HepG2 (cell line): ENCODE data around the gene CHRM5. TPM values are rescaled to one million over a fixed set of nuclear protein-coding genes. Genes with fewer than 3 reads are reported as not detected.

ENCODE experiments used
- ATAC-seq: fragments of 200-7000 bp; cut with Tn5 transposase; 3 replicates; pipeline ENCODE4 v1.9.1; 2020; ENCODE audit warnings: mild to moderate bottlenecking, moderate library complexity
- BruUV-seq: library from RNA; stranded (reverse); fragments of 400-500 nt; replicated peaks from 2 replicates; lab custom pipeline; 2021; lab: Mats Ljungman, UMichigan
- CTCF ChIA-PET: fragments of 300-600 bp; formaldehyde crosslinking; extraction: SDS; loops from one replicate; lab custom pipeline; 2021; ENCODE audit warnings: low total read pairs, inconsistent platforms, low intra/inter-chr PET ratio; lab: Yijun Ruan, JAX
- POLR2A ChIA-PET: fragments of 350-600 bp; sonication (Branson Sonifier 250); formaldehyde crosslinking; loops from one replicate; lab custom pipeline; 2020; ENCODE audit warnings: antibody characterized with exemption, inconsistent platforms; lab: Yijun Ruan, JAX
- DNase-seq: peaks from one replicate; pipeline ENCODE4 v3.0.0-alpha.2; 2015; ENCODE audit warnings: low spot score
- FAIRE-seq: peaks from 3 replicates; lab custom pipeline; 2011; peaks lifted over from hg19 to GRCh38; lab: Jason Lieb, UNC
- H2AFZ ChIP-seq: one replicate; pipeline ENCODE4 v1.6.1; 2011; ENCODE audit warnings: low read length, inconsistent platforms
- H3K27ac ChIP-seq: fragments of 300-600 bp; 3 replicates; pipeline ENCODE4 v1.8.0; 2011; ENCODE audit warnings: mixed run types, mild to moderate bottlenecking, mixed read lengths, low read length, inconsistent platforms; ENCODE audit not compliant: insufficient read depth; ENCODE audit errors: extremely low read length
- H3K27me3 ChIP-seq, 2 experiments: fragments of 200-600 bp in 1 of 2; 2 replicates in 1 of 2; 3 replicates in 1 of 2; pipeline versions ENCODE4 v1.6.0 to v1.8.0; 2011; ENCODE audit warnings: low read length in 2 of 2, mild to moderate bottlenecking in 2 of 2, moderate library complexity in 2 of 2, inconsistent platforms in 1 of 2; ENCODE audit not compliant: insufficient read depth in 2 of 2, control insufficient read depth in 1 of 2
- H3K36me3 ChIP-seq, 2 experiments: fragments of 200-600 bp in 1 of 2; replicated peaks in 1 of 2; 2 replicates in 1 of 2; 3 replicates in 1 of 2; pipeline versions ENCODE4 v1.5.1 to v1.8.0; 2011; ENCODE audit warnings: low read length in 2 of 2, inconsistent platforms in 1 of 2; ENCODE audit not compliant: insufficient read depth in 2 of 2, control insufficient read depth in 1 of 2
- H3K4me1 ChIP-seq: 2 replicates; pipeline ENCODE4 v1.5.1; 2012; ENCODE audit warnings: low read length, inconsistent platforms; ENCODE audit not compliant: insufficient read depth
- H3K4me2 ChIP-seq: 2 replicates; pipeline ENCODE4 v1.6.0; 2011; ENCODE audit warnings: low read depth, low read length, inconsistent platforms
- H3K4me3 ChIP-seq, 3 experiments: fragments of 200-600 bp in 1 of 3; sonication (generic), shearing (Covaris generic) in 1 of 3; replicated peaks in 1 of 3; 2 replicates each; pipeline ENCODE4 v1.5.1; 2011 to 2016; ENCODE audit warnings: low read length in 3 of 3, inconsistent platforms in 2 of 3, low read depth in 2 of 3, mild to moderate bottlenecking in 2 of 3, control low read depth in 1 of 3, mixed read lengths in 1 of 3; ENCODE audit not compliant: insufficient read depth in 1 of 3
- H3K79me2 ChIP-seq: one replicate; pipeline ENCODE4 v1.6.1; 2011; ENCODE audit warnings: low read length, inconsistent platforms; ENCODE audit not compliant: insufficient read depth
- H3K9ac ChIP-seq: 2 replicates; pipeline ENCODE4 v1.6.0; 2011; ENCODE audit warnings: mild to moderate bottlenecking, low read depth, low read length, inconsistent platforms; ENCODE audit not compliant: insufficient read depth
- H3K9me3 ChIP-seq: 2 replicates; pipeline ENCODE4 v1.5.1; 2012; ENCODE audit warnings: mild to moderate bottlenecking, low read length
- H4K20me1 ChIP-seq: 2 replicates; pipeline ENCODE4 v1.6.0; 2011; ENCODE audit warnings: inconsistent platforms, mild to moderate bottlenecking, low read length, moderate library complexity; ENCODE audit not compliant: insufficient read depth
- AHR ChIP-seq: IDR thresholded peaks from 2 replicates; pipeline ENCODE4 v1.6.1; 2018; ENCODE audit warnings: missing genetic modification reagents, missing compliant biosample characterization
- CBX5 ChIP-seq: sonication (generic); formaldehyde crosslinking; IDR thresholded peaks from 2 replicates; pipeline ENCODE4 v1.4.0; 2020; ENCODE audit warnings: missing genetic modification reagents, borderline replicate concordance
- CEBPG ChIP-seq: IDR thresholded peaks from 2 replicates; pipeline ENCODE4 v1.6.1; 2016
- GATAD2A ChIP-seq: IDR thresholded peaks from 2 replicates; pipeline ENCODE4 v1.6.1; 2016
- HNF4A ChIP-seq: sonication (generic); formaldehyde crosslinking; IDR thresholded peaks from 2 replicates; pipeline ENCODE4 v1.4.0; 2020; ENCODE audit warnings: missing genetic modification reagents
- MTA1 ChIP-seq: sonication (generic); formaldehyde crosslinking; IDR thresholded peaks from 2 replicates; pipeline ENCODE4 v1.4.0; 2020; ENCODE audit warnings: missing genetic modification reagents, mild to moderate bottlenecking, borderline replicate concordance
- POLR2AphosphoS5 ChIP-seq: IDR thresholded peaks from 2 replicates; pipeline ENCODE4 v1.6.1; 2012; ENCODE audit warnings: low read depth, low read length
- PRMT3 ChIP-seq: sonication (generic); formaldehyde crosslinking; IDR thresholded peaks from 2 replicates; pipeline ENCODE4 v1.8.1; 2022; ENCODE audit warnings: low read depth, mild to moderate bottlenecking, moderate library complexity, missing genetic modification reagents, borderline replicate concordance
- SYNCRIP ChIP-seq: fragments of 200-400 bp; formaldehyde crosslinking; IDR thresholded peaks from 2 replicates; pipeline ENCODE4 v1.6.1; 2018; ENCODE audit warnings: mild to moderate bottlenecking, low read depth, low read length; ENCODE audit not compliant: insufficient read depth
- TARDBP ChIP-seq: sonication (generic); formaldehyde crosslinking; IDR thresholded peaks from 2 replicates; pipeline ENCODE4 v1.8.0; 2022; ENCODE audit warnings: mild to moderate bottlenecking, missing genetic modification reagents
- THAP11 ChIP-seq: IDR thresholded peaks from 2 replicates; pipeline ENCODE4 v1.6.1; 2016; ENCODE audit warnings: missing biosample characterization, missing genetic modification reagents
- TMF1 ChIP-seq: sonication (generic); formaldehyde crosslinking; IDR thresholded peaks from 2 replicates; pipeline ENCODE4 v1.8.1; 2022; ENCODE audit warnings: low read depth, missing genetic modification reagents
- YY1 ChIP-seq: IDR thresholded peaks from 2 replicates; pipeline ENCODE4 v1.6.1; 2011; ENCODE audit warnings: low read length, low read depth, moderate library complexity, mild to moderate bottlenecking; ENCODE audit not compliant: insufficient read depth, insufficient replicate concordance
- ZBTB3 ChIP-seq: sonication (generic); formaldehyde crosslinking; IDR thresholded peaks from 2 replicates; pipeline ENCODE4 v1.4.0; 2020; ENCODE audit warnings: low read depth, mild to moderate bottlenecking, moderate library complexity, missing genetic modification reagents, borderline replicate concordance
- ZKSCAN5 ChIP-seq: sonication (generic); formaldehyde crosslinking; IDR thresholded peaks from 2 replicates; pipeline ENCODE4 v1.5.1; 2020; ENCODE audit warnings: mild to moderate bottlenecking, missing genetic modification reagents
- ZMYM2 ChIP-seq: sonication (generic); formaldehyde crosslinking; IDR thresholded peaks from 2 replicates; pipeline ENCODE4 v1.8.0; 2022; ENCODE audit warnings: mild to moderate bottlenecking, missing genetic modification reagents
- ZNF350 ChIP-seq: sonication (generic); formaldehyde crosslinking; IDR thresholded peaks from 2 replicates; pipeline ENCODE4 v1.4.0; 2020; ENCODE audit warnings: mild to moderate bottlenecking, low read depth, missing genetic modification reagents, borderline replicate concordance
- WGBS: methylation state at CpG from one replicate; pipeline ENCODE4 v1.1.6; 2017; ENCODE audit warnings: low lambda C conversion rate; 5-methylcytosine and 5-hydroxymethylcytosine counted together
- in situ Hi-C: cut with HindIII; loops from 2 replicates; pipeline ENCODE4 v1.10.0; 2017; ENCODE audit warnings: low pct_unique_long_range_greater_than_20kb; ENCODE audit not compliant: extremely low pct_ligation_motif_present
- intact Hi-C: fragments of 100-400 bp; cut with micrococcal nuclease; formaldehyde crosslinking; loops from one replicate; pipeline ENCODE4 v1.10.0; 2022; ENCODE audit not compliant: unreplicated experiment
- polyA plus RNA-seq, 8 experiments: library from polyadenylated mRNA; depleted of rRNA in 3 of 8; stranded (reverse) in 7 of 8; unstranded in 1 of 8; fragments of >200 nt; fragmentation: Illumina TruSeq in 4 of 8; extraction: Trizol in 4 of 8; gene quantifications; 2 replicates each; pipeline versions ENCODE4 v1.2.1 to v1.2.3, GENCODE V29; 2011 to 2016; ENCODE audit warnings: low read depth in 4 of 8, missing spikeins in 1 of 8, mixed read lengths in 1 of 8; ENCODE audit not compliant: insufficient read depth in 1 of 8
- total RNA-seq, 5 experiments: library from RNA; depleted of rRNA; stranded (reverse); fragments of >200 nt; fragmentation: Illumina TruSeq; extraction: Trizol; gene quantifications; 2 replicates each; pipeline ENCODE4 v1.2.3, GENCODE V29; 2016; ENCODE audit warnings: low read depth in 1 of 5

The CHRM5 gene
- total and polyA plus RNA-seq, 2 of the 13 experiments (the other 11 are each of a cell fraction or from before 2014, with no cell fraction given), result not detected

DNA sequence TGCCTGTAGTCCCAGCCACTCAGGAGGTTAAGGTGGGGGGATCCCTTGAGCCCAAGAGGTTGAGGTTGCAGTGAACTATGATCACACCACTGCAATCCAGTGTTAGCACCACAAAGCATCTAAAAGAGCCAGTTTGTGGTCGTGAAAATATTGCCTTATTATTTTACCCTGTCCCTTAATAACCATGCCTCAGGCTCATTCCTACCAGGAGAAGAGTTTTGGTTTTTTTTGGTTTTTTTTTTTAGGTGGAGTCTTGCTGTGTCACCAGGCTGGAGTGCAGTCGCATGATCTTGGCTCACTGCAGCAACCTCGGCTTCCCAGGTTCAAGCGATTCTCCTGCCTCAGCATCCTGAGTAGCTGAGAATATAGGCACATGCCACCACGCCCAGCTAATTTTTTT is 88.6 kb downstream of the CHRM5 start:
- BruUV-seq, result no TSS peak
- Histone ChIP-seq H3K4me2 (peak overlapping the region; percentile 35; the same call in 1 of the 2 replicates), H3K79me2 (no peaks in the 10 kb centered on the region), H3K9ac (no peak overlapping the region), H3K4me3 (no peak overlapping the region), H3K36me3 (no peaks in the 10 kb centered on the region), H3K4me1 (peaks cover 8% of the 10 kb centered on the region; the same call in 1 of the 2 replicates), H3K27ac (no peak overlapping the region), H3K9me3 (no peaks in the 10 kb centered on the region), H2AFZ (no peak overlapping the region), H3K27me3 (no peaks in the 10 kb centered on the region), H4K20me1 (no peaks in the 10 kb centered on the region)
- no peak for ATAC-seq
- DNase-seq, result no peak
- no peak for TF ChIP-seq CBX5
- TF ChIP-seq MTA1, result no peak
- TF ChIP-seq HNF4A (CRISPR knock-in tag), result no peak
- no peak for TF ChIP-seq CEBPG
- no peak for TF ChIP-seq ZBTB3
- no peak for TF ChIP-seq THAP11 (CRISPR knock-in tag)
- TF ChIP-seq POLR2AphosphoS5, result no peak
- no peak for TF ChIP-seq TMF1 (CRISPR knock-in tag)
- no peak for TF ChIP-seq PRMT3 (CRISPR knock-in tag)
- no peak for TF ChIP-seq ZKSCAN5
- TF ChIP-seq GATAD2A (CRISPR knock-in tag), result no peak
- TF ChIP-seq AHR (CRISPR knock-in tag), result no peak
- TF ChIP-seq SYNCRIP, result no peak
- TF ChIP-seq ZMYM2 (CRISPR knock-in tag), result no peak
- no peak for TF ChIP-seq ZNF350 (CRISPR knock-in tag)
- no peak for TF ChIP-seq TARDBP (CRISPR knock-in tag)
- no peak for TF ChIP-seq YY1
- no peak for FAIRE-seq
- 44% methylated on average over 5 of the region's 5 CpGs for WGBS
- in situ Hi-C loops (loop anchor here (25.0 kb wide), 2 partner anchors 305 to 530 kb away; partner anchors contain the start of genes GOLGA8B and LPCAT4), intact Hi-C loops (loop anchor here (5.0 kb wide), 1 partner anchor 60 kb away; no protein-coding TSS in a partner anchor)
- CTCF ChIA-PET, result no interaction called here
- POLR2A ChIA-PET, result no interaction called here
